Measurements from ENCODE around the gene ALPP.
"Not testable (repeated sequence)": the region's sequence is repeated elsewhere in the genome, so short reads cannot be mapped to it uniquely, and the experiment has no call there.

Gene ALPP

DNA sequence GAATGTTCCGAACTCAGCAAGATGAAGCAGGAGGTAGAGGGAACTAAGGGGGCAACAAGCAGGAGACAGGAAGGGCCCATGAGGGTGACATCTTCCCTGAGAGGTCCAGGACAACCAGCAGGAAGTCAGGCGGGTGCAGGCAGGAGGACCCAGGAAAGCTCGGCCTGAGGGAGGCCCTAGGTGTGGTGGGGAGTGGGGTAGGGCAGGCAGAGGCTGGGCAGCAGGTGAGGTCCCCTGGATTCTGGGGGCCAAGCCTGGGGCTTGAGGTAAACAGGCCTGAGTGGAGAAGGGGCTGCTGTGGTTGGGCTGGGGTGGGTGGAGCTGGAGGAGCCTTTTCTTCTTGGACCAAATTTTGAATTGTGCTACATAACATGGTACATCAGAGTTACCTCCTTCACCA is 24.0 kb downstream of the ALPP start:
- H3K9me3 ChIP-seq: no peaks in the 10 kb centered on the region
- H3K4me1 ChIP-seq (ENCODE audit: control insufficient read depth in 1 of 2, insufficient read depth in 1 of 2, low read depth in 1 of 2, low read length in 1 of 2): no peaks in the 10 kb centered on the region
- TF ChIP-seq, protein P1, sequence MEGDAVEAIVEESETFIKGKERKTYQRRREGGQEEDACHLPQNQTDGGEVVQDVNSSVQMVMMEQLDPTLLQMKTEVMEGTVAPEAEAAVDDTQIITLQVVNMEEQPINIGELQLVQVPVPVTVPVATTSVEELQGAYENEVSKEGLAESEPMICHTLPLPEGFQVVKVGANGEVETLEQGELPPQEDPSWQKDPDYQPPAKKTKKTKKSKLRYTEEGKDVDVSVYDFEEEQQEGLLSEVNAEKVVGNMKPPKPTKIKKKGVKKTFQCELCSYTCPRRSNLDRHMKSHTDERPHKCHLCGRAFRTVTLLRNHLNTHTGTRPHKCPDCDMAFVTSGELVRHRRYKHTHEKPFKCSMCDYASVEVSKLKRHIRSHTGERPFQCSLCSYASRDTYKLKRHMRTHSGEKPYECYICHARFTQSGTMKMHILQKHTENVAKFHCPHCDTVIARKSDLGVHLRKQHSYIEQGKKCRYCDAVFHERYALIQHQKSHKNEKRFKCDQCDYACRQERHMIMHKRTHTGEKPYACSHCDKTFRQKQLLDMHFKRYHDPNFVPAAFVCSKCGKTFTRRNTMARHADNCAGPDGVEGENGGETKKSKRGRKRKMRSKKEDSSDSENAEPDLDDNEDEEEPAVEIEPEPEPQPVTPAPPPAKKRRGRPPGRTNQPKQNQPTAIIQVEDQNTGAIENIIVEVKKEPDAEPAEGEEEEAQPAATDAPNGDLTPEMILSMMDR (IDR thresholded peaks at IDR 0.05): no peak
- H3K36me3 ChIP-seq: no peaks in the 10 kb centered on the region
- no peak overlapping the region for H3K27ac ChIP-seq
- no peaks in the 10 kb centered on the region for H3K27me3 ChIP-seq
- no peak overlapping the region for H3K4me3 ChIP-seq (ENCODE audit: low read depth in 1 of 2, low read length in 1 of 2)

DNA sequence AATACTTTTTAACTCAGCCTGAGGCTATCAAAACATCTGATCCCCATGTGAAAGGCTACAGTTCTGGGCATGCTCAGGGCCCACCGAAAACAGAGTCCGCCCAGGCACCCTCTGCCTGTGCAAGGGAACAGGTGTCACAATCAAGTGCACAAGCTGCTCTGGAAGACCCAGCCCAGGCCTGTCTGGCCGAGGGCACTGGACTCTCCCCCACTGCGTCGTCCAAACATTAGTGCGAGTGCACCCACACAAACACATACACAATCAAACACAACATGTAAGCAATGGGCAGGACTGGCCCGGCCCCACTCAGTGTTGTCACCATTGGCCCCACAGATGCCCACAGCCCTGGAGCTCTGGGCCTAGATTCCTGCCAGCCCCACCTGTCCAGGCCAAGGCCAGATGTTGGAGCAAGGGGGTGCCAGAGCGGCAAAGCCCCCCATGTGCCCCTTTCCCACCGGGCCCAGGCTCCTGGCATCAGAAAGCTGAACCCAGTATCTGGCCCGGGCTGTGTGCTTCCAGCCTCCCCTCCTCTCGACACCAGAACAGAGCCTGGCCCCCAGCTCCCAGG is 27.5 kb downstream of the ALPP start:
- TF ChIP-seq, protein P1 (IDR thresholded peaks at IDR 0.05): no peak
- H3K9me3 ChIP-seq: no peaks in the 10 kb centered on the region
- H3K27ac ChIP-seq: no peak overlapping the region
- H3K4me1 ChIP-seq (ENCODE audit: control insufficient read depth in 1 of 2, insufficient read depth in 1 of 2, low read depth in 1 of 2, low read length in 1 of 2): no peaks in the 10 kb centered on the region
- no peak overlapping the region for H3K4me3 ChIP-seq (ENCODE audit: low read depth in 1 of 2, low read length in 1 of 2)
- H3K27me3 ChIP-seq: peaks cover 15% of the 10 kb centered on the region
- no peaks in the 10 kb centered on the region for H3K36me3 ChIP-seq

- no peaks in the 10 kb centered on the region for H3K36me3 ChIP-seq
- H3K9me3 ChIP-seq: no peaks in the 10 kb centered on the region
- H3K27me3 ChIP-seq: peaks cover 22% of the 10 kb centered on the region
- no peak within 1 kb of the TSS for H3K27ac ChIP-seq
- TF ChIP-seq, protein P1 (IDR thresholded peaks at IDR 0.05): no peak
- H3K4me1 ChIP-seq (ENCODE audit: control insufficient read depth in 1 of 2, insufficient read depth in 1 of 2, low read depth in 1 of 2, low read length in 1 of 2): no peaks in the 10 kb centered on the region
- no peak within 1 kb of the TSS for H3K4me3 ChIP-seq (ENCODE audit: low read depth in 1 of 2, low read length in 1 of 2)
These were observed 28.2 kb downstream of the ALPP start, which contains the start of gene ALPG for GRCh38 chr2:232406556-232407310. Gene ALPG (plus strand): TSS chr2:232406844. CDS start chr2:232406895, 51 bp downstream.

GRCh38 chr2:232407428-232408150 is 29.0 kb downstream of the ALPP start:
- not testable (repeated sequence) for H3K9me3 ChIP-seq; H3K36me3 ChIP-seq; H3K4me3 ChIP-seq (ENCODE audit: low read depth in 1 of 2, low read length in 1 of 2); H3K4me1 ChIP-seq (ENCODE audit: control insufficient read depth in 1 of 2, insufficient read depth in 1 of 2, low read depth in 1 of 2, low read length in 1 of 2); H3K27ac ChIP-seq
- peaks cover 31% of the 10 kb centered on the region for H3K27me3 ChIP-seq

DNA sequence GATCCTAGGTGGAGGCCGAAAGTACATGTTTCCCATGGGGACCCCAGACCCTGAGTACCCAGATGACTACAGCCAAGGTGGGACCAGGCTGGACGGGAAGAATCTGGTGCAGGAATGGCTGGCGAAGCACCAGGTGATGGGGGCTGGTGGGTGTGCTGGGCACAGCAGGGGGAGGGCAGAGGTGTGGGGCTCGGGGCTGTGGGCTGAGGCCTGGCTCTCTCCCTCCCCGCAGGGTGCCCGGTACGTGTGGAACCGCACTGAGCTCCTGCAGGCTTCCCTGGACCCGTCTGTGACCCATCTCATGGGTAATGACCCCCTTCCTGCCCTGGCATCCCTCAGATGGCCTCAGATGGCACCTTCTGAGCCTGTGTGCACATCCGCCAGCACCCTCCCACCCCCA is 29.7 kb downstream of the ALPP start:
- peaks cover 37% of the 10 kb centered on the region for H3K27me3 ChIP-seq
- not testable (repeated sequence) for H3K4me1 ChIP-seq (ENCODE audit: control insufficient read depth in 1 of 2, insufficient read depth in 1 of 2, low read depth in 1 of 2, low read length in 1 of 2); H3K4me3 ChIP-seq (ENCODE audit: low read depth in 1 of 2, low read length in 1 of 2); H3K36me3 ChIP-seq; H3K27ac ChIP-seq; H3K9me3 ChIP-seq

DNA sequence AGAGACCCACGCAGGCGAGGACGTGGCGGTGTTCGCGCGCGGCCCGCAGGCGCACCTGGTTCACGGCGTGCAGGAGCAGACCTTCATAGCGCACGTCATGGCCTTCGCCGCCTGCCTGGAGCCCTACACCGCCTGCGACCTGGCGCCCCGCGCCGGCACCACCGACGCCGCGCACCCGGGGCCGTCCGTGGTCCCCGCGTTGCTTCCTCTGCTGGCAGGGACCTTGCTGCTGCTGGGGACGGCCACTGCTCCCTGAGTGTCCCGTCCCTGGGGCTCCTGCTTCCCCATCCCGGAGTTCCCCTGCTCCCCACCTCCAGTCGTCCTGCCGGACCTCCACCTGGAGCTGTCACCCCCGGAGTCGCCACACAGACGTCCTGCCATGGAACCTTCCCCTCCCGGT is 31.1 kb downstream of the ALPP start:
- H3K27ac ChIP-seq, H3K9me3 ChIP-seq: not testable (repeated sequence)

More for the DNA sequence above, 31.1 kb downstream of the ALPP start:
- H3K4me3 ChIP-seq (ENCODE audit: low read depth in 1 of 2, low read length in 1 of 2); H3K36me3 ChIP-seq; H3K4me1 ChIP-seq (ENCODE audit: control insufficient read depth in 1 of 2, insufficient read depth in 1 of 2, low read depth in 1 of 2, low read length in 1 of 2): not testable (repeated sequence)
- H3K27me3 ChIP-seq: peaks cover 51% of the 10 kb centered on the region
